RPMI8226 (cell line): ENCODE results near the gene DUSP7.

Experiments
- DNase-seq: peaks from one replicate; pipeline ENCODE4 v3.0.0-alpha.2; 2015

Gene DUSP7

DNA sequence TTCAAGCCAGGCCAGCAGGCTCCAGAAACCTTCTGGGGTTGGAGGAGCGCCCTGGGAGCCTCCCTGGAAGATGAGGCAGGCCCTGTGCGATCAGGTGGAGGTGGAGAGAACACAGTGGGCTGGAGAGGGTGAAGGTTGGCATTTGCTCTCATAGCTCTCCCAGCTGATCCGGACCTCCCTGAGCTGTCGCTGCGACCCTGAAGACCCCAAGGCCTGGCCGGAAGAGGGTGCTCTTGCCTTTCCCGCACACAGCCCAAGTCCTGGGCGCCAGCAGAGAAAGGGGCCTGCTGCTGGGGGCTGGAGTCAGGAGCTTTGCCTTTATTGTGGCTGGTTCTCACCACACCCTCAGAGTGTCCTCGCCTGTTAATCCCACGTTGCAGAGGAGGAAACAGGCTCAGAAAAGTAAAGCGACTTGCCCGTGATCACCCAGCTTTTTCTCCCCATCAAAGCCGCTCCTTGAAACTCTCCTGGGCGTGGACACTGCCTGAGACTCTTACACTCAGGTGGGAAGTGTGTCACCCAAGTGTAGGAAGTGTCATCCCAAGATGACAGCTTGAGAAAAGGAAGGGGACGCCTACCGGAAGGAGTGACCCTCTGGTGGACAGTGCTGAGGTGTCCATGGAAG is 52.1 kb downstream of the DUSP7 start:
- no peak for DNase-seq

DNA sequence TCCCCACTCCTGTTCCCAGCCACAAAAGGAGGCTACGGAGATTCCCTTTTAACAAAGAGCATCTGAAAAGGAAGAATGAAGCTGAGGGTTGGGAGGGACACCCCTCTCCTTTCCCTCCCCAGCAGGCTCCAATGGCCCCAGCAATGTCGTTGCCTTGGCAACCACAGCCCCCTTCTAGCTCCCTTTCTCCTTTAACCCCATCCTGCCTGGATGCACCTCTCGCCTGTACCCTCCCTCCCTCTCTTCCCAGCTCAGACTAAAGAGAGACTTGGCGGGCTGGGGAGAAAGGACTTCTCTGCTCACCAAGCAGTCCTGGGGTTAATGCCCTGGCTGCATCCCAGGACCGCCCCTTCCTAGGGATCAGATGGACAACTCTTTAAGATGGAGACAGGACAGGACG is 53.6 kb downstream of the DUSP7 start:
- no peak for DNase-seq

DNA sequence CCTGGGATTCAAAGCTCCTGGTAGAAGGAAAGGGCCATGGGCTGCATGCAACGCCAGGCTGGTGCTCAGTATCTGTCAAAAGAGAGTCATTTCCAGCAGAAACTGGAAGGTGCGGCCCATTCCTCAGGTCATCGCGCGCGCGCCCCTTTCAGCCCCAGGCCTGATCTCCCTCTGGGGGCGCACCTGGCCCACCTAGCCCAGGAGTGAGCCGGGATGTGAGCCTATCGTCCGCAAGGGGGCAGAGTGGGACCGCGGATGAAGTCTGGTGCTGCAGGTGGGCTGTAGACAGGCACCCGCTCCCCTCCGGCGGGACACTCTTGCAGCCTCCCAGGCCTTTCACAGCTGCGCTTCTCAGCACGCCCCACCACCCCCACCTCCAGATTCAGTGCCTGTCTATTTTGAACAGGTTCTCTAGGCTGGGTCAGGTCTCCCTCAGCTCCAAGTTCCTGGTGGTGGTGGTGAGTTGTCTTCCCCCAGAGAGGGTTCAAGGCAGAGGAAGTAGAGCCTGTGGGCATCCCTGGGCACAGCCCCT is 54.9 kb downstream of the DUSP7 start:
- DNase-seq = peak; percentile 83

DNA sequence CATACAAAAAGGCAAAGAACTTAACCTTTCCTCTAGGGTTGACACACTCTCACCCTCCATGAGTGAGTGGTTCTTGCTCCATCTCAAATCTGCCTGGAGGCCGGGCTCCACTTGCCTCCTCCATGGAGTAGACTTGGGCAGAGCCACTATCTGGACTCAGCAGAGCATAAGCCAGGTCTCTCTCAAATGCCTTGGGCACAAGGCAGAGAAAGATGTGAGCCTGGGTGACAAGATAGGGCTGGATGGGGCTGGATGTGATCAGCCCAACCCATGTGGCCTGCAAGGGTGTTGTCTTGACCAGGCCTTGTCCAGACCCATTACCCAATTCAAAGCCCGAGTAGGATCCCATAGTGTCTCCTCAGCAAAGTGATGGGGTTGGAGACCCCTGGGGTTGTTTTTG is 56.5 kb downstream of the DUSP7 start:
- no peak for DNase-seq
